ENCODE measurements around the gene CD2BP2.

Gene CD2BP2

DNA sequence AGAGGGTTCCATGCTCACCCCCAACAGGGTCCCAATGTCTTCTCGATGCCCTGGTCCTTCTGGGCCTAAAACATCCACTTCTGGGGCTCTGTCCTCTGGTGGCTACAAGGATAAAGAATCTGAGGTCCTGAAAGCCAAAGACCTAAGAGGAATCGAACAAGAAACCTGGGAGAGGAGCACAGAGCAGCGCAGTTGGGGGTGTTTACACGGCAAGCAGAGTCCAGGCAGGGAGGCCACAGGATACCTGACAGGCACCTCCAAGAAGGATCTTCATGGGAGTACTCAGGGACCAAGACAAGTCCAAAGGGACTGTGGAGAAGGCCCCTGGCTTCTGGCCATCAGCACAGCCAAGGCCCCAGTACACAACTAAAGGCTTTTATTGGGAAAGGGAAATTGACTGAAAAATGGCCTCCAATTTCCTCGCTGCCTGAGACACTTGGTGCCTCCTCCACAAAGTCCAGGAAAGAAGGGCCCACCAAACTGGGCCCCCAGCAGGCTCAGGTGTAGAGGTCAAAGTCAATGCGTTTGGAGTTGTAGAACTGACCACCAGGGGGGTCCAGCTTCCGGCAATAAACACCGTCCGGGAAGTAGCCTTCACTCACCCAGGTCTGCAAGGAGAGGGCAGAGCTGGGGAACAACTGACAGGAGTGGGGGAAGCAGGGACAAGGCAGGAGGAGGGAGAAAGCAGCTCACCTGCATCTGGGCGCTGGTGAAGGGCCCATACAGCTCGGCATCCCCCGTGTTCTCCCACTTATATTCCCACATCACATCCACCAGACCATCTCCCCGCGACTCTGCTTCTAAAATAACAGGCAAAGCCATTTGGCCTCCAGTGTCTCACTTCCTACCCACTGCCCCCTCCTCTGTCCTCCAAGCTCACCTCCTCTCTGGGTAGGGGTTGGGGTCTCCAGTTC lies 2.4 kb downstream of the CD2BP2 start:
- Histone ChIP-seq H3K4me3 (ENCODE audit: low read length, poor library complexity, severe bottlenecking) (no peak overlapping the region), H3K9ac (ENCODE audit: low read depth, low read length, poor library complexity, severe bottlenecking) (no peak overlapping the region), H3F3A (ENCODE audit: low read depth) (peaks cover 5% of the 10 kb centered on the region; the same call in 1 of the 2 replicates), H3K9me2 (replicated peaks; ENCODE audit: low read depth, low read length) (no peaks in the 10 kb centered on the region), H3K4me2 (ENCODE audit: low read depth, low read length, poor library complexity, severe bottlenecking) (peak overlapping the region; percentile 83), H3K9me3 (ENCODE audit: insufficient read depth, low read depth, low read length) (no peaks in the 10 kb centered on the region), H3K79me2 (ENCODE audit: insufficient read depth, low read length) (peaks cover 49% of the 10 kb centered on the region), H3K4me1 (ENCODE audit: insufficient read depth, low read length, poor library complexity, severe bottlenecking) (peaks cover 35% of the 10 kb centered on the region), H3K36me3 (ENCODE audit: insufficient read depth, low read length) (peaks cover 30% of the 10 kb centered on the region; the same call in 1 of the 2 replicates), H2AFZ (ENCODE audit: low read length) (no peak overlapping the region), H3K27me3 (ENCODE audit: insufficient read depth, low read length, poor library complexity, severe bottlenecking) (no peaks in the 10 kb centered on the region), H4K20me1 (ENCODE audit: insufficient read depth, low read length, poor library complexity, severe bottlenecking) (peaks cover 12% of the 10 kb centered on the region)
- TF ChIP-seq, protein P1, sequence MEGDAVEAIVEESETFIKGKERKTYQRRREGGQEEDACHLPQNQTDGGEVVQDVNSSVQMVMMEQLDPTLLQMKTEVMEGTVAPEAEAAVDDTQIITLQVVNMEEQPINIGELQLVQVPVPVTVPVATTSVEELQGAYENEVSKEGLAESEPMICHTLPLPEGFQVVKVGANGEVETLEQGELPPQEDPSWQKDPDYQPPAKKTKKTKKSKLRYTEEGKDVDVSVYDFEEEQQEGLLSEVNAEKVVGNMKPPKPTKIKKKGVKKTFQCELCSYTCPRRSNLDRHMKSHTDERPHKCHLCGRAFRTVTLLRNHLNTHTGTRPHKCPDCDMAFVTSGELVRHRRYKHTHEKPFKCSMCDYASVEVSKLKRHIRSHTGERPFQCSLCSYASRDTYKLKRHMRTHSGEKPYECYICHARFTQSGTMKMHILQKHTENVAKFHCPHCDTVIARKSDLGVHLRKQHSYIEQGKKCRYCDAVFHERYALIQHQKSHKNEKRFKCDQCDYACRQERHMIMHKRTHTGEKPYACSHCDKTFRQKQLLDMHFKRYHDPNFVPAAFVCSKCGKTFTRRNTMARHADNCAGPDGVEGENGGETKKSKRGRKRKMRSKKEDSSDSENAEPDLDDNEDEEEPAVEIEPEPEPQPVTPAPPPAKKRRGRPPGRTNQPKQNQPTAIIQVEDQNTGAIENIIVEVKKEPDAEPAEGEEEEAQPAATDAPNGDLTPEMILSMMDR (conservative IDR thresholded peaks at IDR 0.05; ENCODE audit: low read length): no peak
- no peak for TF ChIP-seq EZH2phosphoT487 (IDR thresholded peaks at IDR 0.05; ENCODE audit: borderline replicate concordance)

DNA sequence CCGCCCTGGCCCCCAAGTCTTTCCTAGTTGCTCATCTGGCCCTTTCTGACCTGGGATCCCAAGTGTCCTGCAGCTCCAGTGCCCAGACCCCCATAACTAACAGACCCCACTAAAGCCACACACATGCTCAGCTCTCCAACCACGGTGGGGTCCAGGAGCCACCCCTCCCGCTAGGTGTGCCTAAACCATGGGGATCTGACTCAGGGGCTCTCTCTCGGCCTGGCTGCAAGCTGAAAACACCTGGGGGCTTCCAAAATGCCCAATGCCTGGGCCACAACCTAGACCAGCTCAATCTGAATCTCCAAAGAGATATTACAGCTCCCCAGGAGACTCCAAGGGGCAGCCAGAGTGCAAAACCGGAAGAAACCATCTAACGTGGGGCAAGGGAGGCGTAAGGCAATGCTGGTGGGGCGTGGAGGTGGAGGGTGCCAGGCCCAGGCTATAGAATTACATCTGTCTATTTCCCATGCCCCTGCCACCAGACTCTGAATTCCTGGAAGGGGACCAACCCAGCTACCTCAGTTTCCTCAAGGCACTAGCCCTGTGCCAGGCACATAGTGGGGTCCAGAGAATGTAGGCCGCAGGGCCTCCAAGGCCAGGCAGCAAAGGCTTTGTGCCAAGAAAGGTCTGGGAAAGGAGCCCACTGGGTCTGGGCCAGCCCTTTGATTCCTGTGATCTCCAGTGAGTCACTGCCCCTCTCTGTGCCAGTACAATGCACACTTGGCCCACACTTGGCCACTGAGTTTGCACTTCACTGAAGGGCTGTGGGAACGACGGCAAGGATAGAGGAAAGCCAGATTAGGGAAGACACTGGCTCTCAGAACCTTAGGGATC lies 3.3 kb downstream of the CD2BP2 start:
- no peaks in the 10 kb centered on the region for H3K9me3 ChIP-seq (ENCODE audit: insufficient read depth, low read depth, low read length)
- peaks cover 12% of the 10 kb centered on the region for H4K20me1 ChIP-seq (ENCODE audit: insufficient read depth, low read length, poor library complexity, severe bottlenecking)
- TF ChIP-seq EZH2phosphoT487 (IDR thresholded peaks at IDR 0.05; ENCODE audit: borderline replicate concordance): no peak
- H3K4me2 ChIP-seq (ENCODE audit: low read depth, low read length, poor library complexity, severe bottlenecking): no peak overlapping the region
- peaks cover 33% of the 10 kb centered on the region for H3K4me1 ChIP-seq (ENCODE audit: insufficient read depth, low read length, poor library complexity, severe bottlenecking)
- no peaks in the 10 kb centered on the region for H3K9me2 ChIP-seq (replicated peaks; ENCODE audit: low read depth, low read length)
- H2AFZ ChIP-seq (ENCODE audit: low read length): no peak overlapping the region
- H3K36me3 ChIP-seq (ENCODE audit: insufficient read depth, low read length): peaks cover 20% of the 10 kb centered on the region; the same call in 1 of the 2 replicates
- no peak overlapping the region for H3K9ac ChIP-seq (ENCODE audit: low read depth, low read length, poor library complexity, severe bottlenecking)
- peaks cover 44% of the 10 kb centered on the region for H3K79me2 ChIP-seq (ENCODE audit: insufficient read depth, low read length)
- H3F3A ChIP-seq (ENCODE audit: low read depth): peaks cover 5% of the 10 kb centered on the region; the same call in 1 of the 2 replicates
- H3K27me3 ChIP-seq (ENCODE audit: insufficient read depth, low read length, poor library complexity, severe bottlenecking): no peaks in the 10 kb centered on the region
- no peak overlapping the region for H3K4me3 ChIP-seq (ENCODE audit: low read length, poor library complexity, severe bottlenecking)

DNA sequence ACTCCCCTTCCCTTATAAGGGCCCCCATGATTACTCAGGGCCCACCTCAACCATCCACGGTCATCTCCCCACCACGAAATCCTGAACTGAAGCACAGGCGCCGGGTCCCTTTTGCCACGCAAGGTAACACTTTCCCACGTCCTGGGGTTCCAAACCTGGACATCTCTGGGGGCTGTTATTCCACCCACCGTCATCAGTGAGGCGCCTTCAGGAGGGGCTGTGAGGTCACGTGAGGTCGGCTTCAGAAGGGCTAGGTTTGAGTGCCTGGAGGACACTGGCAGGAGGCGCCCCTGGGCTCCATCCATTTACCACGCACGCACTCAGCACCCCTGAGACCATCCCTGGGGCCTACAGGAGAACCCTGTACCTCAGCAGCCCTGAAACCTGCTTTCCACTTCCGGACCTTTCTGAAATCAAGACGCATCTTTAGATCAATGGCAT lies 4.1 kb downstream of the CD2BP2 start:
- Histone ChIP-seq H3K79me2 (ENCODE audit: insufficient read depth, low read length) (peaks cover 38% of the 10 kb centered on the region), H3K4me1 (ENCODE audit: insufficient read depth, low read length, poor library complexity, severe bottlenecking) (peaks cover 27% of the 10 kb centered on the region), H4K20me1 (ENCODE audit: insufficient read depth, low read length, poor library complexity, severe bottlenecking) (peaks cover 12% of the 10 kb centered on the region), H3K27me3 (ENCODE audit: insufficient read depth, low read length, poor library complexity, severe bottlenecking) (no peaks in the 10 kb centered on the region), H3F3A (ENCODE audit: low read depth) (peaks cover 5% of the 10 kb centered on the region; the same call in 1 of the 2 replicates), H3K4me3 (ENCODE audit: low read length, poor library complexity, severe bottlenecking) (no peak overlapping the region), H3K9me2 (replicated peaks; ENCODE audit: low read depth, low read length) (no peaks in the 10 kb centered on the region), H2AFZ (ENCODE audit: low read length) (no peak overlapping the region), H3K4me2 (ENCODE audit: low read depth, low read length, poor library complexity, severe bottlenecking) (peak overlapping the region; percentile 3), H3K36me3 (ENCODE audit: insufficient read depth, low read length) (peaks cover 19% of the 10 kb centered on the region; the same call in 1 of the 2 replicates), H3K9me3 (ENCODE audit: insufficient read depth, low read depth, low read length) (no peaks in the 10 kb centered on the region), H3K9ac (ENCODE audit: low read depth, low read length, poor library complexity, severe bottlenecking) (no peak overlapping the region)
- TF ChIP-seq EZH2phosphoT487 (IDR thresholded peaks at IDR 0.05; ENCODE audit: borderline replicate concordance): no peak
- TF ChIP-seq, protein P1 (conservative IDR thresholded peaks at IDR 0.05; ENCODE audit: low read length): no peak

Measured in Loucy (cell line).